ENCODE measurements around the gene FANCG. TPM values are rescaled to one million over a fixed set of nuclear protein-coding genes. Genes with fewer than 3 reads are reported as not detected.

Gene FANCG
- total RNA-seq, 1 donor from 2014 or later, result 14.1 TPM

DNA sequence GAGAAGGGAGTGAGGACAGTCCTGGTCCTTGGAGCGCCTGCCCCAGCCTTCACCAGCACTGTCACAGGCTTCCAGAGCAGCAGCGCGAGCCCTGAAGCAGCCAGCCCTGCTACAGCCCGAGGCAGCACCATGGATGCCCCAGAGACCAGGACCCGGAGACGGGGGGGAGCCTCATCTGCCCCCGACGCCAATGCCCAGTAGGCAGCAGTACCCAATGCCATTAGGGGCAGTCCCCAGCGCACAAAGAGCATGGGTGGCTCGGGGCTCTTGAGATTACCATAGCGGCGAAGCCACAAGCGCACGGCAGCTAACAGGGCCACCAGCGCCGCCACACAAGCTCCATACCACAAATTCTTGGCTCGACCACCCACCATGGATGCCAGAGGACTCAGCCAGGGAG lies 11.8 kb upstream of the FANCG start:
- no peaks in the 10 kb centered on the region for H3K4me1 ChIP-seq (ENCODE audit: insufficient read depth, low read length)
- H3K9ac ChIP-seq (ENCODE audit: low read length), result no peak overlapping the region
- no peak overlapping the region for H2AFZ ChIP-seq (ENCODE audit: low read depth, low read length)
- Mint-ChIP-seq H3K27ac (ENCODE audit: unreplicated experiment) (no peak overlapping the region), H3K4me1 (ENCODE audit: low read depth, unreplicated experiment) (no peaks in the 10 kb centered on the region), H3K9me3 (ENCODE audit: unreplicated experiment) (no peaks in the 10 kb centered on the region), H3K4me3 (ENCODE audit: unreplicated experiment) (no peak overlapping the region), H3K36me3 (ENCODE audit: low read depth, unreplicated experiment) (peaks cover 21% of the 10 kb centered on the region), H3K27me3 (ENCODE audit: low read depth, unreplicated experiment) (no peaks in the 10 kb centered on the region)
- H3K27me3 ChIP-seq (ENCODE audit: insufficient read depth, low read length), result no peaks in the 10 kb centered on the region
- H3K4me2 ChIP-seq (ENCODE audit: low read length), result no peak overlapping the region
- no peaks in the 10 kb centered on the region for H4K20me1 ChIP-seq (ENCODE audit: insufficient read depth, low read length)
- H3K36me3 ChIP-seq (ENCODE audit: insufficient read depth, low read length), result peaks cover 8% of the 10 kb centered on the region
- TF ChIP-seq, protein P1, sequence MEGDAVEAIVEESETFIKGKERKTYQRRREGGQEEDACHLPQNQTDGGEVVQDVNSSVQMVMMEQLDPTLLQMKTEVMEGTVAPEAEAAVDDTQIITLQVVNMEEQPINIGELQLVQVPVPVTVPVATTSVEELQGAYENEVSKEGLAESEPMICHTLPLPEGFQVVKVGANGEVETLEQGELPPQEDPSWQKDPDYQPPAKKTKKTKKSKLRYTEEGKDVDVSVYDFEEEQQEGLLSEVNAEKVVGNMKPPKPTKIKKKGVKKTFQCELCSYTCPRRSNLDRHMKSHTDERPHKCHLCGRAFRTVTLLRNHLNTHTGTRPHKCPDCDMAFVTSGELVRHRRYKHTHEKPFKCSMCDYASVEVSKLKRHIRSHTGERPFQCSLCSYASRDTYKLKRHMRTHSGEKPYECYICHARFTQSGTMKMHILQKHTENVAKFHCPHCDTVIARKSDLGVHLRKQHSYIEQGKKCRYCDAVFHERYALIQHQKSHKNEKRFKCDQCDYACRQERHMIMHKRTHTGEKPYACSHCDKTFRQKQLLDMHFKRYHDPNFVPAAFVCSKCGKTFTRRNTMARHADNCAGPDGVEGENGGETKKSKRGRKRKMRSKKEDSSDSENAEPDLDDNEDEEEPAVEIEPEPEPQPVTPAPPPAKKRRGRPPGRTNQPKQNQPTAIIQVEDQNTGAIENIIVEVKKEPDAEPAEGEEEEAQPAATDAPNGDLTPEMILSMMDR (IDR thresholded peaks at IDR 0.05; ENCODE audit: insufficient read depth, low read depth, low read length), result no peak
- TF ChIP-seq EZH2 (IDR thresholded peaks at IDR 0.05; ENCODE audit: insufficient read depth, low read length), result no peak
- no peak for DNase-seq (ENCODE audit: low read depth)
- FAIRE-seq, result no peak
- no peaks in the 10 kb centered on the region for H3K9me3 ChIP-seq (ENCODE audit: insufficient read depth, low read depth, low read length)
- H3K4me3 ChIP-seq (ENCODE audit: insufficient read depth, low read depth, low read length), result no peak overlapping the region
- no peak overlapping the region for H3K27ac ChIP-seq (ENCODE audit: low read depth, low read length)
- H3K79me2 ChIP-seq (ENCODE audit: insufficient read depth, low read length), result peaks cover 7% of the 10 kb centered on the region

DNA sequence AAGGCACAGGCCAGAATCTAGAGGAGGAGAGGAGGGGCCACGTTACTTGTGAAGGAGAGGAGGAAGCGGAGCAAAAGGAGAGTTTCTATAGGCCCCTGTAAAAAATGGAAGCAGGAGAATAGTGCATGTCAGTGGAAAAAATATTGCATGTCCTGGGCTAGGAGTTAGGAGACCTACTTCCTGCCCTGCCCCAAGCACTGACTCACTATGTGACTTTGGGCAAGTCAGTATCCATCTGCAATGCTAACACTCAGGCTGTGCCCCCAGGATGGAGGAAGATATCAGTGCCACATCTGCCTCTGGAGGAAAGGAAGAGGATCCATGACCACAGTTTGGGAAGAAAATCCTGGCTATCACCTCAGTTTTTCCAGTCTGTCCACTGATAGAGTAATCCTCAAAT lies 9.7 kb upstream of the FANCG start:
- DNase-seq (ENCODE audit: low read depth) (no peak), FAIRE-seq (no peak)
- Histone ChIP-seq H3K4me3 (ENCODE audit: insufficient read depth, low read depth, low read length) (no peak overlapping the region), H3K9me3 (ENCODE audit: insufficient read depth, low read depth, low read length) (no peaks in the 10 kb centered on the region), H3K4me1 (ENCODE audit: insufficient read depth, low read length) (no peaks in the 10 kb centered on the region), H3K79me2 (ENCODE audit: insufficient read depth, low read length) (no peaks in the 10 kb centered on the region), H3K27me3 (ENCODE audit: insufficient read depth, low read length) (no peaks in the 10 kb centered on the region), H2AFZ (ENCODE audit: low read depth, low read length) (no peak overlapping the region), H3K27ac (ENCODE audit: low read depth, low read length) (no peak overlapping the region), H4K20me1 (ENCODE audit: insufficient read depth, low read length) (no peaks in the 10 kb centered on the region), H3K36me3 (ENCODE audit: insufficient read depth, low read length) (peaks cover 8% of the 10 kb centered on the region), H3K4me2 (ENCODE audit: low read length) (no peak overlapping the region), H3K9ac (ENCODE audit: low read length) (no peak overlapping the region)
- no peaks in the 10 kb centered on the region for H3K9me3 Mint-ChIP-seq (ENCODE audit: unreplicated experiment)
- no peak for TF ChIP-seq EZH2 (IDR thresholded peaks at IDR 0.05; ENCODE audit: insufficient read depth, low read length)
- TF ChIP-seq, protein P1 (IDR thresholded peaks at IDR 0.05; ENCODE audit: insufficient read depth, low read depth, low read length), result no peak
- H3K4me3 Mint-ChIP-seq (ENCODE audit: unreplicated experiment), result no peak overlapping the region
- H3K27ac Mint-ChIP-seq (ENCODE audit: unreplicated experiment), result no peak overlapping the region
- H3K36me3 Mint-ChIP-seq (ENCODE audit: low read depth, unreplicated experiment), result peaks cover 21% of the 10 kb centered on the region
- H3K4me1 Mint-ChIP-seq (ENCODE audit: low read depth, unreplicated experiment), result no peaks in the 10 kb centered on the region
- H3K27me3 Mint-ChIP-seq (ENCODE audit: low read depth, unreplicated experiment), result no peaks in the 10 kb centered on the region

DNA sequence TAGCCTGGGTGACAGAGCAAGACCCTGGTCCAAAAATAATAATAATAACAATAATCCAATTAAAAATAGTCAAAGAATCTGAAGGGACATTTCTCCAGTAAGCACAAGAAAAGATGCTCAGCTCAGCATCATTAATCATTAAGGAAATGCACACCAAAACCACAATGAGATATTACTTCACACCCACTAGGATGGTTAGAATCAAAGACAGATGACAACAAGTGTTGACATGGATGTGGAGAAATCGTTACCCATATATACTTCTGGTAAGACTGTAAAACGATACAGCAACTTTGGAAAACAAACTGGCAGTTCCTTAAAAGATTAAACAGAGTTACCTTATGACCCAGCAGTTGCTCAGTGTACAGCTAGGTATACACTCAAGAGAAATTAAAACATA lies 5.3 kb upstream of the FANCG start:
- peaks cover 12% of the 10 kb centered on the region for H3K36me3 Mint-ChIP-seq (ENCODE audit: low read depth, unreplicated experiment)
- Histone ChIP-seq H3K4me1 (ENCODE audit: insufficient read depth, low read length) (no peaks in the 10 kb centered on the region), H3K4me2 (ENCODE audit: low read length) (no peak overlapping the region), H4K20me1 (ENCODE audit: insufficient read depth, low read length) (no peaks in the 10 kb centered on the region), H2AFZ (ENCODE audit: low read depth, low read length) (no peak overlapping the region), H3K27me3 (ENCODE audit: insufficient read depth, low read length) (no peaks in the 10 kb centered on the region), H3K79me2 (ENCODE audit: insufficient read depth, low read length) (no peaks in the 10 kb centered on the region), H3K9me3 (ENCODE audit: insufficient read depth, low read depth, low read length) (no peaks in the 10 kb centered on the region), H3K9ac (ENCODE audit: low read length) (no peak overlapping the region), H3K27ac (ENCODE audit: low read depth, low read length) (no peak overlapping the region), H3K36me3 (ENCODE audit: insufficient read depth, low read length) (peaks cover 4% of the 10 kb centered on the region), H3K4me3 (ENCODE audit: insufficient read depth, low read depth, low read length) (no peak overlapping the region)
- no peak overlapping the region for H3K27ac Mint-ChIP-seq (ENCODE audit: unreplicated experiment)
- TF ChIP-seq EZH2 (IDR thresholded peaks at IDR 0.05; ENCODE audit: insufficient read depth, low read length), result no peak
- TF ChIP-seq, protein P1 (IDR thresholded peaks at IDR 0.05; ENCODE audit: insufficient read depth, low read depth, low read length), result no peak
- H3K9me3 Mint-ChIP-seq (ENCODE audit: unreplicated experiment), result no peaks in the 10 kb centered on the region
- no peak for FAIRE-seq
- no peaks in the 10 kb centered on the region for H3K27me3 Mint-ChIP-seq (ENCODE audit: low read depth, unreplicated experiment)
- no peak for DNase-seq (ENCODE audit: low read depth)
- no peaks in the 10 kb centered on the region for H3K4me1 Mint-ChIP-seq (ENCODE audit: low read depth, unreplicated experiment)
- no peak overlapping the region for H3K4me3 Mint-ChIP-seq (ENCODE audit: unreplicated experiment)

All from astrocyte (in vitro differentiated cells and primary cell).